ENCODE measurements around the gene CD74. TPM values are rescaled to one million over a fixed set of nuclear protein-coding genes. Genes with fewer than 3 reads are reported as not detected.

Gene CD74
- total and polyA plus RNA-seq, 2 of the 13 experiments (the other 11 are each of a cell fraction or from before 2014, with no cell fraction given): 34.1 to 84.4 TPM

- ATAC-seq: no peak
- H4K20me1 ChIP-seq (ENCODE audit: insufficient read depth, low read length): peaks cover 56% of the 10 kb centered on the region
- TF ChIP-seq ZBTB33 (CRISPR knock-in tag; IDR thresholded peaks at IDR 0.05): no peak
- TF ChIP-seq ZNF746 (CRISPR knock-in tag; IDR thresholded peaks at IDR 0.05): no peak
- no peak for TF ChIP-seq MTF2 (CRISPR knock-in tag; IDR thresholded peaks at IDR 0.05; ENCODE audit: borderline replicate concordance)
- no peak for TF ChIP-seq AKNA (CRISPR knock-in tag; IDR thresholded peaks at IDR 0.05; ENCODE audit: borderline replicate concordance)
- TF ChIP-seq RBFOX2 (IDR thresholded peaks at IDR 0.05; ENCODE audit: low read depth, low read length): peak; percentile 50
- TF ChIP-seq ZIK1 (CRISPR knock-in tag; IDR thresholded peaks at IDR 0.05; ENCODE audit: borderline replicate concordance, low read depth): no peak
- H2AFZ ChIP-seq (ENCODE audit: low read length): no peak overlapping the region
- no peaks in the 10 kb centered on the region; a peak in 1 of 5 replicates for H3K27me3 ChIP-seq (ENCODE audit: control insufficient read depth in 1 of 2, insufficient read depth in 2 of 2, low read length in 2 of 2)
- H3K36me3 ChIP-seq (replicated peaks in 1 of 2; ENCODE audit: control insufficient read depth in 1 of 2, insufficient read depth in 2 of 2, low read length in 2 of 2): peaks cover 19 to 45% of the 10 kb centered on the region in 2 experiments
- POLR2A ChIA-PET: no interaction called here
- no peak for FAIRE-seq
- H3K4me3 ChIP-seq (replicated peaks in 1 of 3; ENCODE audit: insufficient read depth in 1 of 3, low read depth in 2 of 3, low read length in 3 of 3): no peak overlapping the region; a peak in 1 of 6 replicates
- no peak overlapping the region for H3K27ac ChIP-seq (ENCODE audit: extremely low read length, insufficient read depth, low read length)
- WGBS (ENCODE audit: low lambda C conversion rate): 95% methylated on average over 6 of the region's 6 CpGs
- DNase-seq (ENCODE audit: low spot score): no peak
- in situ Hi-C loops (cut with HindIII; ENCODE audit: extremely low pct_ligation_motif_present, low pct_unique_long_range_greater_than_20kb) (loop anchor here (10.0 kb wide), 1 partner anchor 152 kb away; no protein-coding TSS in a partner anchor), intact Hi-C loops (cut with micrococcal nuclease; ENCODE audit: unreplicated experiment) (no loop called here)
- BruUV-seq (replicated peaks): no TSS peak
- no peaks in the 10 kb centered on the region for H3K9me3 ChIP-seq (ENCODE audit: low read length)
- peak overlapping the region; percentile 89 for H3K4me2 ChIP-seq (ENCODE audit: low read depth, low read length)
- peaks cover 33% of the 10 kb centered on the region for H3K4me1 ChIP-seq (ENCODE audit: insufficient read depth, low read length)
- H3K9ac ChIP-seq (ENCODE audit: insufficient read depth, low read depth, low read length): peak overlapping the region; percentile 99; the same call in 1 of the 2 replicates
- H3K79me2 ChIP-seq (ENCODE audit: insufficient read depth, low read length): peaks cover 35% of the 10 kb centered on the region
- CTCF ChIA-PET (ENCODE audit: low intra/inter-chr PET ratio, low total read pairs): no interaction called here
Observed at GRCh38 chr5:150447188-150447587, 34.5 kb upstream of the CD74 start.

All from HepG2 (cell line).